Measurements from ENCODE around the gene POLK. TPM values are rescaled to one million over a fixed set of nuclear protein-coding genes. Genes with fewer than 3 reads are reported as not detected.

Gene POLK
- total and polyA plus RNA-seq, 2 of the 8 experiments (the other 6 are each of a cell fraction or from before 2014, with no cell fraction given) = 2.0 to 9.0 TPM

GRCh38 chr5:75614176-75614575 is 102.5 kb downstream of the POLK start:
- Histone ChIP-seq H2AFZ (ENCODE audit: low read length) (no peak overlapping the region), H3K14ac (ENCODE audit: insufficient read length) (no peak overlapping the region), H3K18ac (ENCODE audit: extremely low read depth, low read length) (no peak overlapping the region), H4K5ac (ENCODE audit: insufficient read length, low read depth, low read length) (no peak overlapping the region), H3K9me3 (ENCODE audit: insufficient read depth in 2 of 2, low read depth in 1 of 2, low read length in 1 of 2) (no peaks in the 10 kb centered on the region), H3K4me1 (replicated peaks in 1 of 4; ENCODE audit: control insufficient read depth in 3 of 4, insufficient read depth in 4 of 4, low read length in 3 of 4) (no peaks in the 10 kb centered on the region; a peak in 1 of 7 replicates), H3K9ac (replicated peaks in 1 of 4; ENCODE audit: extremely low read depth in 1 of 4, low read depth in 3 of 4, low read length in 3 of 4) (no peak overlapping the region), H2BK5ac (ENCODE audit: low read depth, low read length) (no peak overlapping the region), H2BK20ac (ENCODE audit: low read length) (no peak overlapping the region), H3K27me3 (replicated peaks in 1 of 4; ENCODE audit: control insufficient read depth in 3 of 4, extremely low read depth in 1 of 4, insufficient read depth in 3 of 4, low read length in 3 of 4) (no peaks in the 10 kb centered on the region; a peak in 2 of 7 replicates), H3K4me2 (ENCODE audit: insufficient read depth in 1 of 2, low read depth in 2 of 2, low read length in 2 of 2) (no peak overlapping the region), H3K79me2 (ENCODE audit: control insufficient read depth in 1 of 2, insufficient read depth in 2 of 2, low read length in 2 of 2) (no peaks in the 10 kb centered on the region), H2BK120ac (replicated peaks; ENCODE audit: low read depth, low read length) (no peak overlapping the region), H3K23ac (ENCODE audit: insufficient read length) (no peak overlapping the region), H4K91ac (replicated peaks; ENCODE audit: insufficient read length, low read length) (no peak overlapping the region), H3K4ac (replicated peaks; ENCODE audit: insufficient read length, low read depth, low read length) (no peak overlapping the region), H2AK5ac (ENCODE audit: low read depth, low read length) (no peak overlapping the region), H2BK15ac (ENCODE audit: low read length) (no peak overlapping the region), H3K23me2 (ENCODE audit: low read depth, low read length) (peaks cover 11% of the 10 kb centered on the region), H3K4me3 (ENCODE audit: extremely low read depth in 1 of 4, insufficient read depth in 2 of 4, low read depth in 3 of 4, low read length in 4 of 4) (no peak overlapping the region), H3K79me1 (ENCODE audit: low read depth, low read length) (no peaks in the 10 kb centered on the region), H3K27ac (ENCODE audit: low read depth, low read length) (no peak overlapping the region), H2BK12ac (ENCODE audit: low read depth, low read length) (no peak overlapping the region), H3K56ac (replicated peaks; ENCODE audit: insufficient read length, low read depth, low read length) (no peak overlapping the region), H3K36me3 (ENCODE audit: control insufficient read depth in 2 of 4, insufficient read depth in 4 of 4, low read length in 3 of 4) (no peaks in the 10 kb centered on the region), H4K8ac (ENCODE audit: extremely low read depth, insufficient read depth, low read length) (no peak overlapping the region), H4K20me1 (replicated peaks in 1 of 2; ENCODE audit: control insufficient read depth in 1 of 2, insufficient read depth in 2 of 2, low read length in 2 of 2) (no peaks in the 10 kb centered on the region)
- WGBS, 2 experiments (ENCODE audit: extremely low coverage in 1 of 2, insufficient coverage in 1 of 2, insufficient read length in 1 of 2, insufficient replicate concordance in 2 of 2, low coverage in 1 of 2, low lambda C conversion rate in 2 of 2, missing lambda C conversion rate in 1 of 2) = 83% methylated on average over 1 of the region's 1 CpG; no CpG with 5 or more reads in 1 of the 2 experiments
- TF ChIP-seq BRCA1 (IDR thresholded peaks at IDR 0.05; ENCODE audit: low read depth, low read length) (no peak), SIRT6 (IDR thresholded peaks at IDR 0.05; ENCODE audit: low read length) (no peak), RAD21 (IDR thresholded peaks at IDR 0.05 in 1 of 2, conservative IDR thresholded peaks at IDR 0.05 in 1 of 2; ENCODE audit: low read depth in 2 of 2, low read length in 2 of 2) (no peak), NANOG (IDR thresholded peaks at IDR 0.05; ENCODE audit: insufficient read depth, low read depth, low read length, poor library complexity, severe bottlenecking) (no peak), JUND (IDR thresholded peaks at IDR 0.05; ENCODE audit: low read length) (no peak), KDM5A (IDR thresholded peaks at IDR 0.05; ENCODE audit: low read length) (no peak), SP4 (IDR thresholded peaks at IDR 0.05; ENCODE audit: low read length) (no peak), YY1 (IDR thresholded peaks at IDR 0.05; ENCODE audit: low read depth, low read length) (no peak), CTBP2 (IDR thresholded peaks at IDR 0.05; ENCODE audit: borderline replicate concordance, insufficient read depth, insufficient read length, low read length) (no peak), RBBP5 (IDR thresholded peaks at IDR 0.05; ENCODE audit: borderline replicate concordance, low read depth, low read length) (no peak), POLR2A (IDR thresholded peaks at IDR 0.05; ENCODE audit: control extremely low read depth in 1 of 2, low read depth in 2 of 2, low read length in 2 of 2) (no peak), SP2 (IDR thresholded peaks at IDR 0.05; ENCODE audit: low read length) (no peak), ATF3 (IDR thresholded peaks at IDR 0.05; ENCODE audit: insufficient read depth, low read depth, low read length) (no peak), CBX5 (IDR thresholded peaks at IDR 0.05; ENCODE audit: low read depth, low read length) (no peak), CREB1 (IDR thresholded peaks at IDR 0.05) (no peak), TAF7 (optimal IDR thresholded peaks at IDR 0.05; ENCODE audit: borderline replicate concordance, low read depth, low read length) (no peak)
- FAIRE-seq (no peak), DNase-seq (ENCODE audit: low read depth in 1 of 2, low spot score in 2 of 2) (no peak)
- CTCF ChIA-PET (ENCODE audit: partially characterized antibody) = no interaction called here
- POLR2A ChIA-PET (ENCODE audit: partially characterized antibody) = no interaction called here
